Measurements from ENCODE around the gene FARP2.

The FARP2 gene

GRCh38 chr2:241535871-241536655 is 180.0 kb downstream of the FARP2 start:
- Histone ChIP-seq H3K4me1 (no peaks in the 10 kb centered on the region), H3K9me3 (no peaks in the 10 kb centered on the region), H3K27me3 (no peaks in the 10 kb centered on the region), H3K4me3 (ENCODE audit: low read depth, low read length) (no peak overlapping the region), H3K36me3 (no peaks in the 10 kb centered on the region)
- TF ChIP-seq CTCF (IDR thresholded peaks at IDR 0.05; ENCODE audit: low read depth, low read length), result no peak
- DNase-seq, result no peak

GRCh38 chr2:241538838-241539615 is 182.9 kb downstream of the FARP2 start:
- DNase-seq, result no peak
- no peak overlapping the region for H3K4me3 ChIP-seq (ENCODE audit: low read depth, low read length)
- TF ChIP-seq CTCF (IDR thresholded peaks at IDR 0.05; ENCODE audit: low read depth, low read length), result no peak
- peaks cover 2% of the 10 kb centered on the region; the same call in 1 of the 2 replicates for H3K9me3 ChIP-seq
- peaks cover 5% of the 10 kb centered on the region; the same call in 1 of the 2 replicates for H3K4me1 ChIP-seq
- H3K27me3 ChIP-seq, result peaks cover 18% of the 10 kb centered on the region
- no peaks in the 10 kb centered on the region for H3K36me3 ChIP-seq

GRCh38 chr2:241539616-241540374 is 183.7 kb downstream of the FARP2 start:
- Histone ChIP-seq H3K4me3 (ENCODE audit: low read depth, low read length) (no peak overlapping the region), H3K4me1 (peaks cover 5% of the 10 kb centered on the region; the same call in 1 of the 2 replicates), H3K36me3 (no peaks in the 10 kb centered on the region), H3K9me3 (peaks cover 2% of the 10 kb centered on the region; the same call in 1 of the 2 replicates), H3K27me3 (peaks cover 18% of the 10 kb centered on the region)
- no peak for TF ChIP-seq CTCF (IDR thresholded peaks at IDR 0.05; ENCODE audit: low read depth, low read length)
- DNase-seq, result no peak

- peaks cover 18% of the 10 kb centered on the region for H3K27me3 ChIP-seq
- H3K9me3 ChIP-seq, result peaks cover 2% of the 10 kb centered on the region; the same call in 1 of the 2 replicates
- peaks cover 5% of the 10 kb centered on the region; the same call in 1 of the 2 replicates for H3K4me1 ChIP-seq
- H3K4me3 ChIP-seq (ENCODE audit: low read depth, low read length), result peak overlapping the region; percentile 41; the same call in 1 of the 2 replicates
- TF ChIP-seq CTCF (IDR thresholded peaks at IDR 0.05; ENCODE audit: low read depth, low read length), result no peak
- no peak for DNase-seq
- no peaks in the 10 kb centered on the region for H3K36me3 ChIP-seq
These were observed 184.3 kb downstream of the FARP2 start for GRCh38 chr2:241540401-241540770.

GRCh38 chr2:241540771-241541561 is 184.9 kb downstream of the FARP2 start:
- Histone ChIP-seq H3K4me3 (ENCODE audit: low read depth, low read length) (peak overlapping the region; percentile 41), H3K4me1 (peaks cover 5% of the 10 kb centered on the region; the same call in 1 of the 2 replicates), H3K36me3 (no peaks in the 10 kb centered on the region), H3K27me3 (peaks cover 18% of the 10 kb centered on the region), H3K9me3 (peaks cover 2% of the 10 kb centered on the region; the same call in 1 of the 2 replicates)
- TF ChIP-seq CTCF (IDR thresholded peaks at IDR 0.05; ENCODE audit: low read depth, low read length), result no peak
- DNase-seq, result peak; percentile 82
